ENCODE measurements around the gene PRR18. TPM values are rescaled to one million over a fixed set of nuclear protein-coding genes. Genes with fewer than 3 reads are reported as not detected.
A peak's percentile ranks its signal among the peaks of the same experiment; 100 is the strongest.

Gene PRR18
- total and polyA plus RNA-seq, 9 of the 15 experiments (the other 6 are each of a cell fraction or from before 2014, with no cell fraction given): not detected

- no peak; the same call in 1 of the 2 replicates for TF ChIP-seq ZNF766 (CRISPR knock-in tag; conservative IDR thresholded peaks at IDR 0.05)
- no peak for TF ChIP-seq FUS (optimal IDR thresholded peaks at IDR 0.05; ENCODE audit: low read depth, low read length)
- TF ChIP-seq ZNF586 (CRISPR knock-in tag; conservative IDR thresholded peaks at IDR 0.05): no peak
- no peak for TF ChIP-seq MYNN (IDR thresholded peaks at IDR 0.05)
- TF ChIP-seq MYNN (CRISPR knock-in tag; IDR thresholded peaks at IDR 0.05): no peak
- no peak for TF ChIP-seq IRF2 (CRISPR knock-in tag; IDR thresholded peaks at IDR 0.05)
- TF ChIP-seq ZNF232 (CRISPR knock-in tag; IDR thresholded peaks at IDR 0.05): no peak
- no peak for TF ChIP-seq SETDB1 (IDR thresholded peaks at IDR 0.05; ENCODE audit: low read length)
- no peak for TF ChIP-seq ZNF174 (CRISPR knock-in tag; IDR thresholded peaks at IDR 0.05)
- no peak for TF ChIP-seq HBP1 (CRISPR knock-in tag; IDR thresholded peaks at IDR 0.05)
- peak; percentile 53; the same call in 1 of the 2 replicates for TF ChIP-seq GABPA (tag; conservative IDR thresholded peaks at IDR 0.05; ENCODE audit: low read depth)
- TF ChIP-seq FOXJ2 (tag; IDR thresholded peaks at IDR 0.05): no peak
- TF ChIP-seq ZNF175 (CRISPR knock-in tag; IDR thresholded peaks at IDR 0.05; ENCODE audit: low read depth): no peak
- TF ChIP-seq ZNF77 (CRISPR knock-in tag; IDR thresholded peaks at IDR 0.05): no peak
- 0 out of 2 replicates have a peak, but pooled peaks have one; percentile 15 for TF ChIP-seq SMARCE1 (IDR thresholded peaks at IDR 0.05)
- TF ChIP-seq KDM4B (IDR thresholded peaks at IDR 0.05; ENCODE audit: borderline replicate concordance in 2 of 2, low read depth in 1 of 2): no peak
- TF ChIP-seq HNRNPUL1 (IDR thresholded peaks at IDR 0.05; ENCODE audit: low read length): no peak
- TF ChIP-seq TAF15 (IDR thresholded peaks at IDR 0.05; ENCODE audit: low read depth, low read length): no peak
- no peak for TF ChIP-seq HOXB6 (CRISPR knock-in tag; IDR thresholded peaks at IDR 0.05; ENCODE audit: borderline replicate concordance)
- no peak for TF ChIP-seq FOXM1 (IDR thresholded peaks at IDR 0.05; ENCODE audit: low read depth)
- TF ChIP-seq FOXM1 (CRISPR knock-in tag; IDR thresholded peaks at IDR 0.05; ENCODE audit: low read depth): no peak
- no peak for TF ChIP-seq TBL1XR1 (IDR thresholded peaks at IDR 0.05; ENCODE audit: low read length in 2 of 2)
- no peak for TF ChIP-seq POLR2B (IDR thresholded peaks at IDR 0.05; ENCODE audit: low read depth, partially characterized antibody)
- no peak for TF ChIP-seq ZHX1 (conservative IDR thresholded peaks at IDR 0.05; ENCODE audit: low read length)
- TF ChIP-seq ID3 (CRISPR knock-in tag; IDR thresholded peaks at IDR 0.05): no peak
- TF ChIP-seq ID3 (tag; IDR thresholded peaks at IDR 0.05): no peak
- no peak for TF ChIP-seq ZNF24 (IDR thresholded peaks at IDR 0.05)
- TF ChIP-seq POU5F1 (IDR thresholded peaks at IDR 0.05; ENCODE audit: borderline replicate concordance, low read depth, low read length, partially characterized antibody): no peak
- TF ChIP-seq DACH1 (IDR thresholded peaks at IDR 0.05; ENCODE audit: partially characterized antibody): no peak
Observed at GRCh38 chr6:166258854-166259276, 49.3 kb downstream of the PRR18 start (continued).

All from K562 (cell line).